ENCODE results near the gene ACACB. TPM values are rescaled to one million over a fixed set of nuclear protein-coding genes. Genes with fewer than 3 reads are reported as not detected.
A peak's percentile ranks its signal among the peaks of the same experiment; 100 is the strongest.

Gene ACACB
- total RNA-seq = 15.4 to 18.2 TPM (median 16.4 TPM) in 3 replicates

DNA sequence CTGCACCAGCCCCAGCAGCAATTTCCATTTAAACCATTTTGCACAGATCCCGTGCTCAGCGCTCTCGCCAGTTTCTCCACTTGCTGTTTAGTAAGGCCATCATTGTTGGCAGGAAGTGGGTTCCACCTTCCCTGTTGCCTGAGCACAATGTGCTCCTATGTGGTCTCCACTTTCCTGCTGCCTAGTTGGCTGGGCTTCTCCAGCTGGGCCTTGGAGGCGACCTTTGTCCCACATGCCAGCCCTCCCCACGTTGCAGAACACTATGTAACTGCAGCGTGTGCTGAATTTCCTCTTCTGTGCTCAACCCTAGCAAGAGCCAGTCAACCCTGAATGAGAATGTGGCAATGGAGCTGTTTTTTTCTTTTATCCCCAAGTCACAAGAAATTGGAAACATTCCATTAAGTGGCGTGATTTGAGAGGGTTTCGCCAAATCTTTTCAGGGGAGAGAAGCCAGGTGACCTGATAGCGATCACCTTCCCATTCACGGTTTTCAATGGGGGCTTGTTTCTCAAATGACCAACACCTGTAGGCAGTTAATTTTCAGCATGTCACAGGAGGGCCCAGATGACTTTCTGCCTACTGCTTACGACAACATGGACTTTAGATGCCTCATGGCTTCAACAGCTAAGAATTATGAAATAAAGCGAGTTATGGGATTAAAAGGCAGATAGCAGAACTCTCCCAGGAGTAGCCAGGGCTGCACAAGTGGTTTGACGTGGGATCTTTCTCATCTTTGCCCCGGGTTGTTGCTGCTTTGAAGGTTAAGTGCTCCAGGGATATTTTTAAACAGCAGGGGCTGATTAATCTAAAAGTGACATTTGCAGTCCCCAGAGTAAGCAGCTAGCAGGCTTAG lies at the start of gene ACACB:
Gene ACACB, plus strand, starts transcription at position 830 of the 853 bp plus-strand sequence. CDS start 22,819 bp downstream, outside the sequence.
- TF ChIP-seq, protein P1, sequence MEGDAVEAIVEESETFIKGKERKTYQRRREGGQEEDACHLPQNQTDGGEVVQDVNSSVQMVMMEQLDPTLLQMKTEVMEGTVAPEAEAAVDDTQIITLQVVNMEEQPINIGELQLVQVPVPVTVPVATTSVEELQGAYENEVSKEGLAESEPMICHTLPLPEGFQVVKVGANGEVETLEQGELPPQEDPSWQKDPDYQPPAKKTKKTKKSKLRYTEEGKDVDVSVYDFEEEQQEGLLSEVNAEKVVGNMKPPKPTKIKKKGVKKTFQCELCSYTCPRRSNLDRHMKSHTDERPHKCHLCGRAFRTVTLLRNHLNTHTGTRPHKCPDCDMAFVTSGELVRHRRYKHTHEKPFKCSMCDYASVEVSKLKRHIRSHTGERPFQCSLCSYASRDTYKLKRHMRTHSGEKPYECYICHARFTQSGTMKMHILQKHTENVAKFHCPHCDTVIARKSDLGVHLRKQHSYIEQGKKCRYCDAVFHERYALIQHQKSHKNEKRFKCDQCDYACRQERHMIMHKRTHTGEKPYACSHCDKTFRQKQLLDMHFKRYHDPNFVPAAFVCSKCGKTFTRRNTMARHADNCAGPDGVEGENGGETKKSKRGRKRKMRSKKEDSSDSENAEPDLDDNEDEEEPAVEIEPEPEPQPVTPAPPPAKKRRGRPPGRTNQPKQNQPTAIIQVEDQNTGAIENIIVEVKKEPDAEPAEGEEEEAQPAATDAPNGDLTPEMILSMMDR (IDR thresholded peaks at IDR 0.05; ENCODE audit: unreplicated experiment) = no peak
- Mint-ChIP-seq H3K36me3 (no peaks in the 10 kb centered on the region), H3K27me3 (ENCODE audit: low read depth) (no peaks in the 10 kb centered on the region), H3K9me3 (no peaks in the 10 kb centered on the region), H3K4me3 (no peak within 1 kb of the TSS), H3K4me1 (peaks cover 35% of the 10 kb centered on the region), H3K27ac (peak within 1 kb of the TSS; percentile 50)
- no peak for DNase-seq (ENCODE audit: low spot score in 2 of 2, unreplicated experiment in 2 of 2)

DNA sequence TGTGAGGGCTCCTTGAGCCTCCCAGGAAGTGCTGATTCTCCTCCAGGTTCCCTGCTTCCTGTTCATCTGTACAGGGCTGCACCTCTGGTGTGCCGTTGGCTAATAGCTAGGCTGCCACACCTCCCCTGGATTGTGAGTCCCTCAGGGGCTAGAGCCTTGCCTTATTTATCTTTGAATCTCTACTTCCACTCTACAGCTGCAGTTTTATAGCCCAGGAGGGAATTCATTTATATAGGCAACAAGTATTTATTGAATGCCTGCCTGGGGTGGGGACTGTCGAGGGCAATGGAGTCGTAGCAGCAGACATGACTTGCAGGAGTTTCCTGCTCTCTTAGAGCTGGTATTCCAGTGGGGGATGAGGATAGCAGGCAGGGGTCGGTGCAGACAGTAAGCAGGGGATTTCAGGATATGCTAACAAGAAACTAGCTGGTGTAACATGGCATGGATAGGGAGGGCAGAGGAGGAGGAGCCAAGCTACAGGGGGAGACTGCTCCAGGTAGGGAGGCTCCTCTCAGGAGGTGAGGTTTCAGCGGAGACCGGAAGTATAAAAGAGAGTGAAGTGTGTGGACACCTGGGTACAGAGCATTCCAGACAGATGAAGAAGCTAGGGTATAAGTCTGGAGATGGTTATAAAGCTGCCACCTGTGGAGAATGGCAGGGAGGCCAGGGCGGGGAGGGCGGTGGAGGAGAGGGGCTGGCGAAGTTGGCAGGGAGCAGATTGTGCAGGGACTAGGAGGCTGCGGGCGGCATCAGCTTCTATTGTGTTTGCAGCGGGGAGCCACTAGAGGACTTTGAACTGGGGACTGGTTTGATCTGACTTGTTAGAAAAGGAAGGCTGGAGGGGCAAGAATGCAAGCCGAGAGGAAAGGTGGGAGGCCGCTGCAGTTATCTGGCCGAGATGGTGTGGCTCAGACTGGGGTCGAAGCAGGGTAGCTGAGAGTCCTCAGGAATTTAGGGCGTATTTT lies 46.8 kb upstream of the ACACB start:
- peaks cover under 1% of the 10 kb centered on the region for H3K9me3 Mint-ChIP-seq
- H3K4me1 Mint-ChIP-seq = no peaks in the 10 kb centered on the region
- H3K4me3 Mint-ChIP-seq = no peak overlapping the region
- peak overlapping the region; percentile 52 for H3K27ac Mint-ChIP-seq
- TF ChIP-seq, protein P1 (IDR thresholded peaks at IDR 0.05; ENCODE audit: unreplicated experiment) = no peak
- no peak for DNase-seq (ENCODE audit: low spot score in 2 of 2, unreplicated experiment in 2 of 2)
- no peaks in the 10 kb centered on the region for H3K27me3 Mint-ChIP-seq (ENCODE audit: low read depth)
- peaks cover 39% of the 10 kb centered on the region for H3K36me3 Mint-ChIP-seq

DNA sequence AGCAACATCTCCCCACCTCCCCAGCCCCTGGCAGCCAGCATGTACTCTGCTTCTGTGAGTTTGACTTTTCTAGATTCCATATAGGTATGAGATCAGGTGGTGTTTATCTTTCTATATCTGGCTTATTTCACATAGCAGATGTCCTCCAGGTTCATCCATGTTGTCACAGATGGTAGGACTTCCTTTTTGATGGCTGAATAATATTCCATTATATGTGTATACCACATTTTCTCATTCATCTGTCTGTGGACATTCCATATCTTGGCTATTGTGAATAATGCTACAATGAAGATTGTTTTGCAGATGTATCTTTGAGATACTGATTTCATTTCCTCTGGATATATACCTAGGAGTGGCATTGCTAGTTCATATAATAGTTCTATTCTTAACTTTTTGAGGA lies 41.5 kb upstream of the ACACB start:
- Mint-ChIP-seq H3K27me3 (ENCODE audit: low read depth) (no peaks in the 10 kb centered on the region), H3K4me1 (no peaks in the 10 kb centered on the region), H3K27ac (no peak overlapping the region), H3K9me3 (peaks cover 25% of the 10 kb centered on the region), H3K4me3 (no peak overlapping the region), H3K36me3 (peaks cover 64% of the 10 kb centered on the region)
- TF ChIP-seq, protein P1 (IDR thresholded peaks at IDR 0.05; ENCODE audit: unreplicated experiment) = no peak
- no peak for DNase-seq (ENCODE audit: low spot score in 2 of 2, unreplicated experiment in 2 of 2)

DNA sequence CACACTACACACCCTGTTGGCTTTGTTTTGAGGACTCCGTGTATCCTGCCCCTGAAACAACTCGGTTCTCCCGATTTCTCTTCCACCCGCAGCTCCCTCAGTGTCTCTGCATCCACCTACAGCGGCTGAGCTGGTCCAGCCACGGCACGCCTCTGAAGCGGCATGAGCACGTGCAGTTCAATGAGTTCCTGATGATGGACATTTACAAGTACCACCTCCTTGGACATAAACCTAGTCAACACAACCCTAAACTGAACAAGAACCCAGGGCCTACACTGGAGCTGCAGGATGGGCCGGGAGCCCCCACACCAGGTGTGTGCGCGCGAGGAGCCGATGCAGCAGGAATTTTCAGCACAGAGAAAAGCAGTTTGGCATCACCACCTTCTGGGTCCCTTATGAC lies 33.6 kb upstream of the ACACB start:
- no peak overlapping the region for H3K4me3 Mint-ChIP-seq
- H3K27ac Mint-ChIP-seq = no peak overlapping the region
- DNase-seq (ENCODE audit: low spot score in 2 of 2, unreplicated experiment in 2 of 2) = no peak
- H3K36me3 Mint-ChIP-seq = peaks cover 39% of the 10 kb centered on the region
- H3K27me3 Mint-ChIP-seq (ENCODE audit: low read depth) = no peaks in the 10 kb centered on the region
- TF ChIP-seq, protein P1 (IDR thresholded peaks at IDR 0.05; ENCODE audit: unreplicated experiment) = no peak
- no peaks in the 10 kb centered on the region for H3K4me1 Mint-ChIP-seq
- peaks cover 5% of the 10 kb centered on the region for H3K9me3 Mint-ChIP-seq

DNA sequence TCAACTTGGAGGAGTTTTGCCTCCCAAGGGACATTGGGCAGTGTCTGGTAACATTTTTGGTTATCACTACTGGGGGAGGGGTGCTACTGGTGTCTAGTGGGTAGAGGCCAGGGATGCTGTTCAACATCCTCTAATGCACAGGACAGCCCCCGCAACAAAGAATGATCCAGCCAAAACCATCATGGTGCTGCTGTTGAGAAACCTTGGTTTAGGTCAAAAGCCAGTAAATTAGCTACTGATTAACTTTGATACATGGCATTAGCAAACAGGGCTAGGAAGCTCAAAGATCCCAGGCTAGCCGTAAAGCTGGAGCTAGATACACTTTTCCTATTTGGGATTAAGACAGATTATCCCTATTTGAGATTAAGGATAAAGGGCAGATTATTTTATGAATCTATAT lies 32.0 kb upstream of the ACACB start:
- TF ChIP-seq, protein P1 (IDR thresholded peaks at IDR 0.05; ENCODE audit: unreplicated experiment) = no peak
- Mint-ChIP-seq H3K4me3 (no peak overlapping the region), H3K4me1 (no peaks in the 10 kb centered on the region), H3K27me3 (ENCODE audit: low read depth) (no peaks in the 10 kb centered on the region), H3K36me3 (peaks cover 29% of the 10 kb centered on the region), H3K27ac (no peak overlapping the region), H3K9me3 (no peaks in the 10 kb centered on the region)
- no peak for DNase-seq (ENCODE audit: low spot score in 2 of 2, unreplicated experiment in 2 of 2)

All from mesothelial cell of epicardium (in vitro differentiated cells).